Measurements from ENCODE around the gene DDX3X.

The DDX3X gene

DNA sequence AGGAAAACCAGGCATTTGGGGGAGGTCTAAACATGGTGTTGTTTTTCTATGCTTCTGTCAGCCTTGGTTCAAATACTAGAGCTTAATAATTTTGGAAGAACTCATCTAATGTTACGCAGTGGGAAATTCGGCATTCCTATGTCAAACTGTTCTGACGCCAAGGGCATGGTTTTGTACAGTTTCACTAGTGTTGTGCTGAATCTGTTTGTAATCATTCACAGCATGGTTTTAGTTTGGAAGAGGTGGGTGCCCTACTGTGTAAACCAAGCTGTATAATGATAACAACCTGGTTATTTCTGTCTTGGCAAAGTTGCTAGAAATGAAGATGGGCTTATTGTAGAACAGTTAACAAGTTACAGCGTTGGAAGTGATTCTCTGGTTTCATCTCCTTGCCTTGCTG, 5.2 kb downstream of the DDX3X start:
- TF ChIP-seq FOXM1 (IDR thresholded peaks at IDR 0.05; ENCODE audit: borderline replicate concordance, low read depth) = no peak
- TF ChIP-seq, protein P1, sequence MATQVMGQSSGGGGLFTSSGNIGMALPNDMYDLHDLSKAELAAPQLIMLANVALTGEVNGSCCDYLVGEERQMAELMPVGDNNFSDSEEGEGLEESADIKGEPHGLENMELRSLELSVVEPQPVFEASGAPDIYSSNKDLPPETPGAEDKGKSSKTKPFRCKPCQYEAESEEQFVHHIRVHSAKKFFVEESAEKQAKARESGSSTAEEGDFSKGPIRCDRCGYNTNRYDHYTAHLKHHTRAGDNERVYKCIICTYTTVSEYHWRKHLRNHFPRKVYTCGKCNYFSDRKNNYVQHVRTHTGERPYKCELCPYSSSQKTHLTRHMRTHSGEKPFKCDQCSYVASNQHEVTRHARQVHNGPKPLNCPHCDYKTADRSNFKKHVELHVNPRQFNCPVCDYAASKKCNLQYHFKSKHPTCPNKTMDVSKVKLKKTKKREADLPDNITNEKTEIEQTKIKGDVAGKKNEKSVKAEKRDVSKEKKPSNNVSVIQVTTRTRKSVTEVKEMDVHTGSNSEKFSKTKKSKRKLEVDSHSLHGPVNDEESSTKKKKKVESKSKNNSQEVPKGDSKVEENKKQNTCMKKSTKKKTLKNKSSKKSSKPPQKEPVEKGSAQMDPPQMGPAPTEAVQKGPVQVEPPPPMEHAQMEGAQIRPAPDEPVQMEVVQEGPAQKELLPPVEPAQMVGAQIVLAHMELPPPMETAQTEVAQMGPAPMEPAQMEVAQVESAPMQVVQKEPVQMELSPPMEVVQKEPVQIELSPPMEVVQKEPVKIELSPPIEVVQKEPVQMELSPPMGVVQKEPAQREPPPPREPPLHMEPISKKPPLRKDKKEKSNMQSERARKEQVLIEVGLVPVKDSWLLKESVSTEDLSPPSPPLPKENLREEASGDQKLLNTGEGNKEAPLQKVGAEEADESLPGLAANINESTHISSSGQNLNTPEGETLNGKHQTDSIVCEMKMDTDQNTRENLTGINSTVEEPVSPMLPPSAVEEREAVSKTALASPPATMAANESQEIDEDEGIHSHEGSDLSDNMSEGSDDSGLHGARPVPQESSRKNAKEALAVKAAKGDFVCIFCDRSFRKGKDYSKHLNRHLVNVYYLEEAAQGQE (IDR thresholded peaks at IDR 0.05; ENCODE audit: low read depth) = no peak
- no peak for TF ChIP-seq EP300 (IDR thresholded peaks at IDR 0.05; ENCODE audit: borderline replicate concordance)
- TF ChIP-seq TEAD4 (IDR thresholded peaks at IDR 0.05) = no peak
- TF ChIP-seq TCF12 (IDR thresholded peaks at IDR 0.05; ENCODE audit: low read depth) = no peak

DNA sequence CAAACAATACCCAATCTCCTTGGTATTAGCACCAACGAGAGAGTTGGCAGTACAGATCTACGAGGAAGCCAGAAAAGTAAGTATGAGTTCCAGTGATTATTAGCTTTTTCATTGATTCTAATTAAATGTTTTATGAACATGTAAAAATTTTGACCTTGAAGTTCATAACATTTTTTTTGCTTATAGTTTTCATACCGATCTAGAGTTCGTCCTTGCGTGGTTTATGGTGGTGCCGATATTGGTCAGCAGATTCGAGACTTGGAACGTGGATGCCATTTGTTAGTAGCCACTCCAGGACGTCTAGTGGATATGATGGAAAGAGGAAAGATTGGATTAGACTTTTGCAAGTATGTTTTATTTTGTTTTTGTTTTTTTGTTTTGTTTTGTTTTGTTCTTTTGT, 10.1 kb downstream of the DDX3X start:
- TF ChIP-seq, protein P2, sequence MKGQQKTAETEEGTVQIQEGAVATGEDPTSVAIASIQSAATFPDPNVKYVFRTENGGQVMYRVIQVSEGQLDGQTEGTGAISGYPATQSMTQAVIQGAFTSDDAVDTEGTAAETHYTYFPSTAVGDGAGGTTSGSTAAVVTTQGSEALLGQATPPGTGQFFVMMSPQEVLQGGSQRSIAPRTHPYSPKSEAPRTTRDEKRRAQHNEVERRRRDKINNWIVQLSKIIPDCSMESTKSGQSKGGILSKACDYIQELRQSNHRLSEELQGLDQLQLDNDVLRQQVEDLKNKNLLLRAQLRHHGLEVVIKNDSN (IDR thresholded peaks at IDR 0.05) = no peak
- TF ChIP-seq TCF12 (IDR thresholded peaks at IDR 0.05; ENCODE audit: low read depth) = no peak
- no peak for TF ChIP-seq EP300 (IDR thresholded peaks at IDR 0.05; ENCODE audit: borderline replicate concordance)
- no peak for TF ChIP-seq YY1 (IDR thresholded peaks at IDR 0.05; ENCODE audit: low read depth)
- TF ChIP-seq, protein P1 (IDR thresholded peaks at IDR 0.05; ENCODE audit: low read depth) = no peak
- no peak for TF ChIP-seq EGR1 (IDR thresholded peaks at IDR 0.05)

DNA sequence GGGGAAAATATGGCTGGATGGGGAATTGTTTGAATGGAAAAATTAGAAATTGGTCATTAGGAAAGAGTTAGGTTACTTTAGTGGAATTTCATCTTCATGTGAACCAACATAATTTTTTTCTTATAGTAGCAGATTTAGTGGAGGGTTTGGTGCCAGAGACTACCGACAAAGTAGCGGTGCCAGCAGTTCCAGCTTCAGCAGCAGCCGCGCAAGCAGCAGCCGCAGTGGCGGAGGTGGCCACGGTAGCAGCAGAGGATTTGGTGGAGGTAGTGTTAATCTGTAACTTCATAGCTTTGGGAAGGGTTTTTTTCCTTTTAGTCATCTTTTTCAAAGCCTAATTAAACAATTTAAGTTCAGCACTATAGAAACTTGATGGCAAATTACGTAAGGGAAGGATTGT, 13.2 kb downstream of the DDX3X start:
- TF ChIP-seq, protein P2 (IDR thresholded peaks at IDR 0.05) = no peak
- TF ChIP-seq CREB1 (IDR thresholded peaks at IDR 0.05; ENCODE audit: low read depth) (no peak), NFIC (IDR thresholded peaks at IDR 0.05) (no peak), CEBPB (IDR thresholded peaks at IDR 0.05) (no peak), RAD21 (IDR thresholded peaks at IDR 0.05; ENCODE audit: low read depth) (no peak), EP300 (IDR thresholded peaks at IDR 0.05; ENCODE audit: borderline replicate concordance) (no peak), TEAD4 (IDR thresholded peaks at IDR 0.05) (no peak), ZBTB7A (IDR thresholded peaks at IDR 0.05; ENCODE audit: low read depth) (no peak), TAF1 (IDR thresholded peaks at IDR 0.05; ENCODE audit: low read depth) (no peak)
- TF ChIP-seq, protein P3, sequence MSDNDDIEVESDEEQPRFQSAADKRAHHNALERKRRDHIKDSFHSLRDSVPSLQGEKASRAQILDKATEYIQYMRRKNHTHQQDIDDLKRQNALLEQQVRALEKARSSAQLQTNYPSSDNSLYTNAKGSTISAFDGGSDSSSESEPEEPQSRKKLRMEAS (IDR thresholded peaks at IDR 0.05) = no peak
- TF ChIP-seq, protein P1 (IDR thresholded peaks at IDR 0.05; ENCODE audit: low read depth) = no peak

DNA sequence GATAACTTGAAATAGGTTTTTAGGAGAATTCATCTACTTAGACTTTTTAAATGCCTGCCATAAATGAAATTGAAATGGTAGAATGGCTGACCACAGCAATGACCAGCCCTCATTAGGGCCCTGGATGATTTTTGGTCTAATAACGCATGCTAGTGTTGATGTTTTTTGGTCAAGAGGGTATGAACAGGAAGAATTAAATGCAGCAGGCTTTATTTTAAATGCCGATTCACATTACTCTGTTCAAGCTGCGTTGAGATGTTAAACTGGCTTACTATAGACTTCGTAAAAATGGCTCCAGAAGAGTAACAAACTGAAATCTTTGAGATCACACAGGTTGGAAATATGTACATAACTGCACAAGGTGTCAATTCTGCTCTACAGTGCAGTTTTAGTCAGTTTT, 14.6 kb downstream of the DDX3X start:
- TF ChIP-seq FOXM1 (IDR thresholded peaks at IDR 0.05; ENCODE audit: borderline replicate concordance, low read depth) (no peak), TAF1 (IDR thresholded peaks at IDR 0.05; ENCODE audit: low read depth) (no peak), CREB1 (IDR thresholded peaks at IDR 0.05; ENCODE audit: low read depth) (no peak), YY1 (IDR thresholded peaks at IDR 0.05; ENCODE audit: low read depth) (no peak), ZBTB7A (IDR thresholded peaks at IDR 0.05; ENCODE audit: low read depth) (no peak), EP300 (IDR thresholded peaks at IDR 0.05; ENCODE audit: borderline replicate concordance) (no peak), TCF12 (IDR thresholded peaks at IDR 0.05; ENCODE audit: low read depth) (no peak)
- TF ChIP-seq, protein P3 (IDR thresholded peaks at IDR 0.05) = no peak

DNA sequence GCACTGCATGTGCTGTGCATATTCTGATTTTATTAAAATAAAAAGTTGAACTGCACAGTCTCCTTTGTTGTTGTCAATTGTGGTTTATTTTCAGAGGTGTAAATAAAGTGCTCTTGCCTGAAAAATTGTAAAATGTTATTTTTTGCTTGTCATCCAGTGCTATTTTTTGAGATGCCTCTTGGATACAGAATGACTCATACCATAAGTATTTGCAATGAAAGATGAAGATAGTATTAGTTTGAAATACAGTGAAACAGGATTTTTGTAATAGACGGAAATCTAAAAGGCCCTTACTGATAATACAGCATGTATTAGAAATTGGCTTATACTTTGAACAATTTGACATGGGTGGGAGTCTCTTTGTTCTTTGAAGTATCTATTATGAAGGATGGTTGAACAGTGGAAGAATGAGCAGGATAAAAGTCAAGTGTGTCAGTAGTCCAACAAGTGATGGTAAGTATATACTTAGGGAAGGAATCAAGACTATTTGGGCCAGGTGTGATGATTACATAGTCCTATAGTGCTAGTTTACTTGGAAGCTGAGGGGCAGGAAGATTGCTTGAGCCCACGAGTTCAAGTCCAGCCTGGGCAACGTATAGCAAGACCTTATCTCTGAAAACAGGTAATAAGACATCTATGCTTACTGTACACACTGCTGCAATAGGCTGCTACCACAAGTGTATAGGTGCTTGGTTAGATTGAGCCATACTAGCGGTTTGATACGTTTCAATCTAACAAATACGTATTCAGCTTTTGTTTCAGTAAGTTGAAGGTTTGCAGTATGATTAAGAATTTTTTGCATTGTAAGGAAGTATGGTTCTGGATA, 16.4 kb downstream of the DDX3X start:
- TF ChIP-seq, protein P2 (IDR thresholded peaks at IDR 0.05) = no peak
- TF ChIP-seq FOXM1 (IDR thresholded peaks at IDR 0.05; ENCODE audit: borderline replicate concordance, low read depth) (no peak), CREB1 (IDR thresholded peaks at IDR 0.05; ENCODE audit: low read depth) (no peak), EGR1 (IDR thresholded peaks at IDR 0.05) (no peak), ZBTB7A (IDR thresholded peaks at IDR 0.05; ENCODE audit: low read depth) (no peak)

Data from Ishikawa (cell line).